ENCODE data around the gene MAPK10. TPM values are rescaled to one million over a fixed set of nuclear protein-coding genes. Genes with fewer than 3 reads are reported as not detected.

The MAPK10 gene
- total and polyA plus RNA-seq, 2 of the 8 experiments (the other 6 are each of a cell fraction or from before 2014, with no cell fraction given): 2.5 to 3.1 TPM

GRCh38 chr4:86117705-86118302 lies 242.0 kb downstream of the MAPK10 start:
- Histone ChIP-seq H2AK5ac (ENCODE audit: low read depth, low read length) (no peak overlapping the region), H3K9ac (replicated peaks in 1 of 4; ENCODE audit: extremely low read depth in 1 of 4, low read depth in 3 of 4, low read length in 3 of 4) (no peak overlapping the region), H3K18ac (ENCODE audit: extremely low read depth, low read length) (no peak overlapping the region), H3K23me2 (ENCODE audit: low read depth, low read length) (no peaks in the 10 kb centered on the region), H3K27me3 (replicated peaks in 1 of 4; ENCODE audit: control insufficient read depth in 3 of 4, extremely low read depth in 1 of 4, insufficient read depth in 3 of 4, low read length in 3 of 4) (no peaks in the 10 kb centered on the region), H3K79me1 (ENCODE audit: low read depth, low read length) (no peaks in the 10 kb centered on the region), H3K27ac (ENCODE audit: low read depth, low read length) (no peak overlapping the region), H3K79me2 (ENCODE audit: control insufficient read depth in 1 of 2, insufficient read depth in 2 of 2, low read length in 2 of 2) (no peaks in the 10 kb centered on the region), H3K4me1 (replicated peaks in 1 of 4; ENCODE audit: control insufficient read depth in 3 of 4, insufficient read depth in 4 of 4, low read length in 3 of 4) (no peaks in the 10 kb centered on the region), H3K56ac (replicated peaks; ENCODE audit: insufficient read length, low read depth, low read length) (no peak overlapping the region), H3K14ac (ENCODE audit: insufficient read length) (no peak overlapping the region), H3K9me3 (ENCODE audit: insufficient read depth in 2 of 2, low read depth in 1 of 2, low read length in 1 of 2) (no peaks in the 10 kb centered on the region), H2BK5ac (ENCODE audit: low read depth, low read length) (no peak overlapping the region), H3K36me3 (ENCODE audit: control insufficient read depth in 2 of 4, insufficient read depth in 4 of 4, low read length in 3 of 4) (no peaks in the 10 kb centered on the region), H3K4me2 (ENCODE audit: insufficient read depth in 1 of 2, low read depth in 2 of 2, low read length in 2 of 2) (no peak overlapping the region), H4K8ac (ENCODE audit: extremely low read depth, insufficient read depth, low read length) (no peak overlapping the region), H2BK15ac (ENCODE audit: low read length) (no peak overlapping the region), H4K91ac (replicated peaks; ENCODE audit: insufficient read length, low read length) (no peak overlapping the region), H2AFZ (ENCODE audit: low read length) (no peak overlapping the region), H3K23ac (ENCODE audit: insufficient read length) (no peak overlapping the region), H4K20me1 (replicated peaks in 1 of 2; ENCODE audit: control insufficient read depth in 1 of 2, insufficient read depth in 2 of 2, low read length in 2 of 2) (no peaks in the 10 kb centered on the region), H2BK120ac (replicated peaks; ENCODE audit: low read depth, low read length) (no peak overlapping the region), H3K4me3 (ENCODE audit: extremely low read depth in 1 of 4, insufficient read depth in 2 of 4, low read depth in 3 of 4, low read length in 4 of 4) (no peak overlapping the region), H2BK12ac (ENCODE audit: low read depth, low read length) (no peak overlapping the region), H4K5ac (ENCODE audit: insufficient read length, low read depth, low read length) (no peak overlapping the region), H2BK20ac (ENCODE audit: low read length) (no peak overlapping the region), H3K4ac (replicated peaks; ENCODE audit: insufficient read length, low read depth, low read length) (no peak overlapping the region)
- DNase-seq (ENCODE audit: low read depth in 1 of 2, low spot score in 2 of 2) (no peak), FAIRE-seq (no peak)
- ChIA-PET POLR2A (ENCODE audit: partially characterized antibody) (no interaction called here), CTCF (ENCODE audit: partially characterized antibody) (interaction anchor here (0.6 to 1.8 kb wide), 4 partner anchors 9 to 632 kb away, joined by 3 to 6 read pairs (median 3); no protein-coding TSS in a partner anchor)
- 100% methylated on average over 2 of the region's 2 CpGs; no CpG with 5 or more reads in 1 of the 2 experiments for WGBS, 2 experiments (ENCODE audit: extremely low coverage in 1 of 2, insufficient coverage in 1 of 2, insufficient read length in 1 of 2, insufficient replicate concordance in 2 of 2, low coverage in 1 of 2, low lambda C conversion rate in 2 of 2, missing lambda C conversion rate in 1 of 2)
- TF ChIP-seq RFX5 (IDR thresholded peaks at IDR 0.05; ENCODE audit: borderline replicate concordance, low read depth, low read length): no peak
- TF ChIP-seq NRF1 (IDR thresholded peaks at IDR 0.05; ENCODE audit: low read depth, low read length): no peak
- no peak for TF ChIP-seq SRF (IDR thresholded peaks at IDR 0.05; ENCODE audit: low read depth, low read length)
- no peak for TF ChIP-seq SIX5 (IDR thresholded peaks at IDR 0.05; ENCODE audit: low read depth, low read length)
- TF ChIP-seq TAF7 (optimal IDR thresholded peaks at IDR 0.05; ENCODE audit: borderline replicate concordance, low read depth, low read length): no peak
- TF ChIP-seq EP300 (IDR thresholded peaks at IDR 0.05; ENCODE audit: borderline replicate concordance in 1 of 2, low read depth in 2 of 2, low read length in 2 of 2): no peak
- no peak for TF ChIP-seq EZH2 (IDR thresholded peaks at IDR 0.05; ENCODE audit: low read depth, low read length, severe bottlenecking)
- TF ChIP-seq E2F6 (IDR thresholded peaks at IDR 0.05): no peak
